B cell (primary cell): ENCODE measurements around the gene SEMA4D. TPM values are rescaled to one million over a fixed set of nuclear protein-coding genes. Genes with fewer than 3 reads are reported as not detected.

Source experiments
- ATAC-seq: fragments of 200-7000 bp; cut with Tn5 transposase; one replicate; pipeline ENCODE4 v1.10.0; 2021; ENCODE audit warnings: low read depth, mild to moderate bottlenecking, moderate number of reproducible peaks, moderate library complexity
- CTCF ChIA-PET: fragments of 350-600 bp; sonication (Branson Sonifier 250); formaldehyde crosslinking; loops from one replicate; lab custom pipeline; 2021; ENCODE audit warnings: antibody characterized with exemption, inconsistent platforms; lab: Charles Lee
- POLR2A ChIA-PET: fragments of 350-600 bp; sonication (Branson Sonifier 250); formaldehyde crosslinking; loops from one replicate; lab custom pipeline; 2021; ENCODE audit warnings: antibody characterized with exemption; lab: Charles Lee
- DNase-seq: peaks from one replicate; pipeline ENCODE4 v3.0.0; 2013
- H2AFZ ChIP-seq: 2 replicates; pipeline ENCODE4 v1.6.1; 2012; ENCODE audit warnings: mild to moderate bottlenecking, low read depth, low read length; ENCODE audit not compliant: insufficient read depth, poor library complexity, severe bottlenecking
- H3K27ac ChIP-seq, 2 donors: 1 replicate in 1 of 2; 2 replicates in 1 of 2; pipeline ENCODE4 v1.5.1; 2012 to 2013; ENCODE audit warnings: low read length in 2 of 2, mild to moderate bottlenecking in 2 of 2, moderate library complexity in 1 of 2
- H3K27me3 ChIP-seq, 4 experiments: fragments of 200-600 bp in 1 of 4; sonication (generic) in 1 of 4; replicated peaks in 1 of 4; 1 replicate in 2 of 4; 2 replicates in 2 of 4; pipeline versions ENCODE4 v1.6.1 to v1.7.0; 2013 to 2016; ENCODE audit warnings: low read length in 3 of 4, mild to moderate bottlenecking in 2 of 4, mixed read lengths in 1 of 4, moderate library complexity in 1 of 4; ENCODE audit not compliant: insufficient read depth in 4 of 4, control insufficient read depth in 3 of 4; ENCODE audit errors: control extremely low read depth in 1 of 4
- H3K36me3 ChIP-seq, 2 experiments: replicated peaks in 1 of 2; 1 replicate in 1 of 2; 2 replicates in 1 of 2; pipeline versions ENCODE4 v1.6.1 to v1.7.1; 2013; ENCODE audit warnings: low read length in 1 of 2; ENCODE audit not compliant: insufficient read depth in 2 of 2, control insufficient read depth in 1 of 2; ENCODE audit errors: control extremely low read depth in 1 of 2, extremely low read depth in 1 of 2
- H3K4me1 ChIP-seq, 2 donors: fragments of 200-600 bp in 1 of 2; sonication (generic) in 1 of 2; 1 replicate in 1 of 2; 2 replicates in 1 of 2; pipeline versions ENCODE4 v1.5.1 to v1.6.1; 2013 to 2017; ENCODE audit warnings: low read length in 2 of 2; ENCODE audit not compliant: control insufficient read depth in 2 of 2, insufficient read depth in 2 of 2
- H3K4me2 ChIP-seq: replicated peaks from 2 replicates; pipeline ENCODE3; 2012; ENCODE audit warnings: mild to moderate bottlenecking, low read depth, low read length; ENCODE audit not compliant: poor library complexity, severe bottlenecking
- H3K4me3 ChIP-seq, 5 experiments: fragments of 200-600 bp in 1 of 5; sonication (generic) in 1 of 5; 1 replicate in 3 of 5; 2 replicates in 2 of 5; pipeline versions ENCODE4 v1.5.1 to v1.7.0; 2011 to 2016; ENCODE audit warnings: low read length in 4 of 5, mild to moderate bottlenecking in 4 of 5, low read depth in 2 of 5, control low read depth in 1 of 5, moderate library complexity in 1 of 5; ENCODE audit not compliant: insufficient read depth in 1 of 5; ENCODE audit errors: control extremely low read depth in 1 of 5, extremely low read depth in 1 of 5
- H3K79me2 ChIP-seq: fragments of 200-600 bp; sonication (generic); one replicate; pipeline ENCODE4 v1.6.0; 2016; ENCODE audit warnings: low read length; ENCODE audit not compliant: control insufficient read depth, insufficient read depth
- H3K9ac ChIP-seq: fragments of 200-600 bp; sonication (generic); 2 replicates; pipeline ENCODE4 v1.6.1; 2017; ENCODE audit warnings: mild to moderate bottlenecking, low read length, moderate library complexity
- H3K9me3 ChIP-seq, 3 donors: one replicate each; pipeline versions ENCODE4 v1.6.1 to v1.7.1; 2013; ENCODE audit warnings: low read length in 2 of 3; ENCODE audit not compliant: control insufficient read depth in 2 of 3, insufficient read depth in 1 of 3; ENCODE audit errors: control extremely low read depth in 1 of 3
- H4K20me1 ChIP-seq: 2 replicates; pipeline ENCODE4 v1.6.0; 2012; ENCODE audit warnings: mild to moderate bottlenecking, low read length; ENCODE audit not compliant: insufficient read depth, control insufficient read depth, poor library complexity, severe bottlenecking
- H3K27ac Mint-ChIP-seq: one replicate; pipeline ENCODE4 v1.8.0; 2021; ENCODE audit warnings: mixed read lengths
- H3K27me3 Mint-ChIP-seq: one replicate; pipeline ENCODE4 v1.8.0; 2021; ENCODE audit warnings: mixed read lengths
- H3K4me1 Mint-ChIP-seq: one replicate; pipeline ENCODE4 v1.8.0; 2021; ENCODE audit warnings: mixed read lengths
- H3K4me3 Mint-ChIP-seq: one replicate; pipeline ENCODE4 v1.8.0; 2021; ENCODE audit warnings: mixed read lengths
- H3K9me3 Mint-ChIP-seq: one replicate; pipeline ENCODE4 v1.8.0; 2022; ENCODE audit warnings: mixed read lengths; ENCODE audit not compliant: insufficient read depth
- EZH2 ChIP-seq: IDR thresholded peaks from 2 replicates; pipeline ENCODE4 v1.6.1; 2012; ENCODE audit warnings: borderline replicate concordance, low read depth, mild to moderate bottlenecking, moderate library complexity, low read length; ENCODE audit not compliant: insufficient read depth, poor library complexity, severe bottlenecking
- WGBS: methylation state at CpG from one replicate; pipeline ENCODE4 v1.1.5; 2013; ENCODE audit warnings: missing lambda C conversion rate; ENCODE audit not compliant: insufficient coverage; 5-methylcytosine and 5-hydroxymethylcytosine counted together
- intact Hi-C: fragments of 100-400 bp; cut with micrococcal nuclease; formaldehyde crosslinking; loops from one replicate; pipeline ENCODE4 v1.10.0; 2022
- polyA plus RNA-seq: library from polyadenylated mRNA; depleted of rRNA; stranded (reverse); fragments of >200 nt; gene quantifications from 2 replicates; pipeline ENCODE4 v1.2.3, GENCODE V29; 2012
- total RNA-seq, 2 donors: library from RNA; stranded (reverse); fragments of 120-200 nt in 1 of 2; gene quantifications; 1 replicate in 1 of 2; 2 replicates in 1 of 2; pipeline versions ENCODE4 v1.2.3 to v1.2.4, GENCODE V29; 2013 to 2022
- TF ChIP-seq, protein P1 (sequence below): fragments of 200-600 bp; IDR thresholded peaks from one replicate; pipeline ENCODE4 v1.8.0; 2022; ENCODE audit warnings: antibody characterized with exemption, mild to moderate bottlenecking

Gene SEMA4D
- total and polyA plus RNA-seq, 2 donors (not counting 1 experiment from before 2014, with no cell fraction given): 53.6 to 231 TPM

GRCh38 chr9:89426384-89426961 is 71.4 kb downstream of the SEMA4D start:
- H3K27ac Mint-ChIP-seq: peak overlapping the region; percentile 83
- DNase-seq (peak; percentile 61), ATAC-seq (peak; percentile 72)
- Histone ChIP-seq H2AFZ (peak overlapping the region; percentile 41), H3K4me1 (peaks cover 53 to 80% of the 10 kb centered on the region in 2 donors), H3K79me2 (peaks cover 94% of the 10 kb centered on the region), H3K27me3 (no peaks in the 10 kb centered on the region), H3K9me3 (no peaks in the 10 kb centered on the region), H3K4me2 (peak overlapping the region; percentile 64), H3K9ac (peak overlapping the region; percentile 28), H4K20me1 (peaks cover 77% of the 10 kb centered on the region), H3K36me3 (peaks cover 0 to 15% of the 10 kb centered on the region in 2 experiments), H3K27ac (peak overlapping the region; percentile 60 to 66), H3K4me3 (peak overlapping the region in 2 of 5 experiments; percentile 11 to 26)
- intact Hi-C loops: loop anchor here (1.0 to 2.0 kb wide), 4 partner anchors 8 to 96 kb away; no protein-coding TSS in a partner anchor
- 4% methylated on average over 14 of the region's 14 CpGs for WGBS
- no peaks in the 10 kb centered on the region for H3K9me3 Mint-ChIP-seq
- ChIA-PET POLR2A (interaction anchor here (0.8 to 1.6 kb wide), 7 partner anchors 9 to 122 kb away, joined by 3 to 6 read pairs (median 4); no protein-coding TSS in a partner anchor), CTCF (interaction anchor here (0.7 to 4.5 kb wide), 12 partner anchors 8 to 149 kb away, joined by 3 to 39 read pairs (median 4); no protein-coding TSS in a partner anchor)
- peak overlapping the region; percentile 59 for H3K4me3 Mint-ChIP-seq
- TF ChIP-seq, protein P1, sequence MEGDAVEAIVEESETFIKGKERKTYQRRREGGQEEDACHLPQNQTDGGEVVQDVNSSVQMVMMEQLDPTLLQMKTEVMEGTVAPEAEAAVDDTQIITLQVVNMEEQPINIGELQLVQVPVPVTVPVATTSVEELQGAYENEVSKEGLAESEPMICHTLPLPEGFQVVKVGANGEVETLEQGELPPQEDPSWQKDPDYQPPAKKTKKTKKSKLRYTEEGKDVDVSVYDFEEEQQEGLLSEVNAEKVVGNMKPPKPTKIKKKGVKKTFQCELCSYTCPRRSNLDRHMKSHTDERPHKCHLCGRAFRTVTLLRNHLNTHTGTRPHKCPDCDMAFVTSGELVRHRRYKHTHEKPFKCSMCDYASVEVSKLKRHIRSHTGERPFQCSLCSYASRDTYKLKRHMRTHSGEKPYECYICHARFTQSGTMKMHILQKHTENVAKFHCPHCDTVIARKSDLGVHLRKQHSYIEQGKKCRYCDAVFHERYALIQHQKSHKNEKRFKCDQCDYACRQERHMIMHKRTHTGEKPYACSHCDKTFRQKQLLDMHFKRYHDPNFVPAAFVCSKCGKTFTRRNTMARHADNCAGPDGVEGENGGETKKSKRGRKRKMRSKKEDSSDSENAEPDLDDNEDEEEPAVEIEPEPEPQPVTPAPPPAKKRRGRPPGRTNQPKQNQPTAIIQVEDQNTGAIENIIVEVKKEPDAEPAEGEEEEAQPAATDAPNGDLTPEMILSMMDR: no peak
- no peak for TF ChIP-seq EZH2
- H3K27me3 Mint-ChIP-seq: no peaks in the 10 kb centered on the region
- peaks cover 79% of the 10 kb centered on the region for H3K4me1 Mint-ChIP-seq

DNA sequence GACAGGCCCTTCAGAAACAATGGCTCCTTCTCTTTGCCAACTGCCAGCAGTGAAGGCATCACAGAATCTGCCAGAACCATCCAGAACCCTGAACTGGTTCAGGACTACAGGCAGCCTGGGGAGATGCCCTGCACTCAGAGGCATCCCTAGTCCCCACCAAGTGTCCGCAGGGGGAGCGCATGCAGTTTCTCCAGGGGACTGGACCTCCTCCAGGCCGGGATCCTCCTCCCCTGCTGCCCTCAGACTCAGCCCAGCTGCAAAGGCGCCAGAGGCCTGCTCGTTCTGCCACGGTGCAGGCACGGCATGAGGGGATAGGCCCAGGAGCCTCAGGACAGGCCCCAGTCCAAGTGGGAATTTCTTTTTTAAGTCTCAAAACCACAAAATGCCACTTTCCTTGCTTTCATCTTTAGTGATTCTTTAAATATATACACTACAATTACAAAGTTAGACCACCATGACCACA is 72.0 kb downstream of the SEMA4D start:
- H3K9me3 Mint-ChIP-seq: no peaks in the 10 kb centered on the region
- H4K20me1 ChIP-seq: peaks cover 72% of the 10 kb centered on the region

More for the DNA sequence above, 72.0 kb downstream of the SEMA4D start:
- peak overlapping the region; percentile 41 for H2AFZ ChIP-seq
- H3K4me1 Mint-ChIP-seq: peaks cover 80% of the 10 kb centered on the region
- peak overlapping the region in 1 of 5 experiments; percentile 26 for H3K4me3 ChIP-seq
- intact Hi-C loops: loop anchor here (1.0 to 2.0 kb wide), 4 partner anchors 8 to 96 kb away; no protein-coding TSS in a partner anchor
- no peaks in the 10 kb centered on the region for H3K9me3 ChIP-seq
- H3K9ac ChIP-seq: peak overlapping the region; percentile 28
- peaks cover 52 to 74% of the 10 kb centered on the region in 2 donors for H3K4me1 ChIP-seq
- POLR2A ChIA-PET: interaction anchor here (0.8 to 1.6 kb wide), 7 partner anchors 8 to 122 kb away, joined by 3 to 6 read pairs (median 4); no protein-coding TSS in a partner anchor
- DNase-seq: no peak
- peaks cover 0 to 15% of the 10 kb centered on the region in 2 experiments for H3K36me3 ChIP-seq
- peaks cover 93% of the 10 kb centered on the region for H3K79me2 ChIP-seq
- WGBS: 35% methylated on average over 7 of the region's 7 CpGs
- H3K27ac Mint-ChIP-seq: peak overlapping the region; percentile 83
- CTCF ChIA-PET: interaction anchor here (0.7 to 4.5 kb wide), 10 partner anchors 8 to 149 kb away, joined by 3 to 39 read pairs (median 4); no protein-coding TSS in a partner anchor
- H3K4me2 ChIP-seq: peak overlapping the region; percentile 64
- ATAC-seq: no peak
- peak overlapping the region; percentile 60 to 66 for H3K27ac ChIP-seq
- no peaks in the 10 kb centered on the region for H3K27me3 Mint-ChIP-seq
- peak overlapping the region; percentile 59 for H3K4me3 Mint-ChIP-seq
- H3K27me3 ChIP-seq: no peaks in the 10 kb centered on the region
- TF ChIP-seq EZH2: no peak
- TF ChIP-seq, protein P1: no peak
